HEK293 (cell line): Measurements from ENCODE around the gene HSD17B4.

Source experiments
- CTCF ChIA-PET: fragments of 350-600 bp; formaldehyde crosslinking; extraction: SDS; loops from one replicate; lab custom pipeline; 2021; ENCODE audit warnings: antibody characterized with exemption; lab: Yijun Ruan, JAX
- POLR2A ChIA-PET: fragments of 300-600 bp; formaldehyde crosslinking; extraction: SDS; loops from one replicate; lab custom pipeline; 2020; ENCODE audit warnings: antibody characterized with exemption, inconsistent platforms; lab: Yijun Ruan, JAX
- H3K27ac ChIP-seq: fragments of 200-500 bp; sonication (Bioruptor generic); 2 replicates; pipeline ENCODE4 v1.5.1; 2014; ENCODE audit warnings: low read depth, low read length, control low read depth, inconsistent platforms; ENCODE audit errors: extremely low read depth
- H3K36me3 ChIP-seq, 2 experiments: fragments of 200-500 bp in 1 of 2; sonication (Bioruptor generic) in 1 of 2; 1 replicate in 1 of 2; 2 replicates in 1 of 2; pipeline ENCODE4 v1.5.1; 2014 to 2017; ENCODE audit warnings: inconsistent platforms in 2 of 2, low read length in 2 of 2; ENCODE audit not compliant: control insufficient read depth in 2 of 2, insufficient read depth in 1 of 2
- H3K4me1 ChIP-seq: fragments of 200-500 bp; sonication (Bioruptor generic); 2 replicates; pipeline ENCODE4 v1.5.1; 2014; ENCODE audit warnings: mild to moderate bottlenecking, low read length, inconsistent platforms; ENCODE audit not compliant: control insufficient read depth, insufficient read depth
- H3K4me3 ChIP-seq: 2 replicates; pipeline ENCODE4 v1.5.1; 2011; ENCODE audit warnings: low read depth, mild to moderate bottlenecking, control low read depth, low read length, moderate library complexity
- H3K9me3 ChIP-seq: fragments of 200-500 bp; sonication (Bioruptor generic); 2 replicates; pipeline ENCODE4 v1.5.1; 2014; ENCODE audit warnings: low read depth, low read length, inconsistent platforms; ENCODE audit not compliant: control insufficient read depth, insufficient read depth
- HOXA7 ChIP-seq: sonication (generic); formaldehyde crosslinking; IDR thresholded peaks from 2 replicates; pipeline ENCODE4 v1.8.1; 2022; ENCODE audit warnings: missing genetic modification reagents, borderline replicate concordance
- SP3 ChIP-seq: fragments of 450-650 bp; formaldehyde crosslinking; IDR thresholded peaks from 2 replicates; pipeline ENCODE4 v1.5.1; 2016; ENCODE audit warnings: missing biosample characterization, missing genetic modification characterization
- ZNF121 ChIP-seq: fragments of 450-650 bp; formaldehyde crosslinking; IDR thresholded peaks from 2 replicates; pipeline ENCODE4 v1.5.1; 2016; ENCODE audit warnings: missing biosample characterization, missing genetic modification characterization
- ZNF133 ChIP-seq: fragments of 450-650 bp; formaldehyde crosslinking; IDR thresholded peaks from 2 replicates; pipeline ENCODE4 v1.5.1; 2016; ENCODE audit warnings: missing biosample characterization, missing genetic modification characterization
- ZNF146 ChIP-seq: fragments of 450-650 bp; formaldehyde crosslinking; IDR thresholded peaks from 2 replicates; pipeline ENCODE4 v1.5.1; 2016; ENCODE audit warnings: missing biosample characterization, missing genetic modification characterization
- ZNF350 ChIP-seq: fragments of 450-650 bp; formaldehyde crosslinking; IDR thresholded peaks from 2 replicates; pipeline ENCODE4 v1.5.0; 2017; ENCODE audit warnings: missing biosample characterization, mild to moderate bottlenecking, missing genetic modification characterization
- ZNF416 ChIP-seq: fragments of 450-650 bp; formaldehyde crosslinking; IDR thresholded peaks from 2 replicates; pipeline ENCODE4 v1.5.1; 2016; ENCODE audit warnings: missing biosample characterization, missing genetic modification characterization
- ZNF529 ChIP-seq: fragments of 450-650 bp; formaldehyde crosslinking; IDR thresholded peaks from 2 replicates; pipeline ENCODE4 v1.5.1; 2017; ENCODE audit warnings: missing genetic modification characterization, missing biosample characterization; ENCODE audit not compliant: insufficient replicate concordance
- ZNF558 ChIP-seq: fragments of 450-650 bp; formaldehyde crosslinking; IDR thresholded peaks from 2 replicates; pipeline ENCODE4 v1.5.1; 2016; ENCODE audit warnings: missing biosample characterization, missing genetic modification characterization
- ZNF585B ChIP-seq: fragments of 450-650 bp; formaldehyde crosslinking; IDR thresholded peaks from 2 replicates; pipeline ENCODE4 v1.5.1; 2016; ENCODE audit warnings: missing biosample characterization, missing genetic modification characterization
- ZNF596 ChIP-seq: fragments of 450-650 bp; IDR thresholded peaks from 2 replicates; pipeline ENCODE4 v1.5.0; 2018; ENCODE audit warnings: missing biosample characterization, mild to moderate bottlenecking, missing genetic modification characterization, moderate library complexity
- ZNF623 ChIP-seq: fragments of 450-650 bp; formaldehyde crosslinking; IDR thresholded peaks from 2 replicates; pipeline ENCODE4 v1.5.1; 2016; ENCODE audit warnings: missing biosample characterization, missing genetic modification characterization
- ZNF626 ChIP-seq: fragments of 450-650 bp; sonication (Bioruptor Pico); formaldehyde crosslinking; IDR thresholded peaks from 2 replicates; pipeline ENCODE4 v1.5.1; 2018; ENCODE audit warnings: missing biosample characterization, missing genetic modification characterization, inconsistent platforms
- ZNF747 ChIP-seq: fragments of 450-650 bp; formaldehyde crosslinking; IDR thresholded peaks from 2 replicates; pipeline ENCODE4 v1.5.1; 2016; ENCODE audit warnings: missing biosample characterization, missing genetic modification characterization
- ZSCAN30 ChIP-seq: fragments of 450-650 bp; IDR thresholded peaks from 2 replicates; pipeline ENCODE4 v1.5.1; 2018; ENCODE audit warnings: missing biosample characterization, mild to moderate bottlenecking, missing genetic modification characterization, moderate library complexity
- TF ChIP-seq, protein P1 (sequence below): fragments of 450-650 bp; formaldehyde crosslinking; IDR thresholded peaks from 2 replicates; pipeline ENCODE4 v1.5.1; 2016; ENCODE audit warnings: missing biosample characterization, missing genetic modification characterization
- TF ChIP-seq, protein P2 (sequence below): fragments of 450-650 bp; formaldehyde crosslinking; IDR thresholded peaks from 2 replicates; pipeline ENCODE4 v1.5.1; 2016; ENCODE audit warnings: missing biosample characterization, missing genetic modification characterization, low read depth

Gene HSD17B4

DNA sequence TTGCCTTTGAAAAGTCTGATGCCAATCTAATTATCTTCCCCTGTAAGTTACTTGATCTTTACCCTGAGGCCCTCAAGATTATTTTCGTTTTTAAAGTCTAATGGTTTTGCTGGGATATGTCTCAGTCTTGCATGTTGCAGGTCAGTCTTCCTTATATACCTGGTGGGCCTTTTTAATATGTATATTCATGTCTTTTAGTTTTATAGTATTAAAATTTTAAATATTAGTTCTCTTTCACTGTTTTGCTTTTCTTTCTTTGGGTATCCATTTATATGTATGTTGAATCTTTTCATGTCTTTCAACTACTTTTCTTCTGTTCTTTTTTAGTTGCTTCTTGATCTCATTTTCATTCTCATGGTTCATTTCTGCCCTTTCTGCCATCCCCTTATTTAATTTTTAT is 68.9 kb downstream of the HSD17B4 start:
- POLR2A ChIA-PET = no interaction called here
- Histone ChIP-seq H3K36me3 (peaks cover 5 to 22% of the 10 kb centered on the region in 2 experiments), H3K4me1 (no peaks in the 10 kb centered on the region), H3K4me3 (no peak overlapping the region), H3K9me3 (no peaks in the 10 kb centered on the region), H3K27ac (no peak overlapping the region)
- CTCF ChIA-PET = no interaction called here
- TF ChIP-seq ZNF747 (tag by site-specific recombination) = no peak
- TF ChIP-seq ZNF585B = no peak
- no peak for TF ChIP-seq ZNF350 (tag by site-specific recombination)
- TF ChIP-seq, protein P1, sequence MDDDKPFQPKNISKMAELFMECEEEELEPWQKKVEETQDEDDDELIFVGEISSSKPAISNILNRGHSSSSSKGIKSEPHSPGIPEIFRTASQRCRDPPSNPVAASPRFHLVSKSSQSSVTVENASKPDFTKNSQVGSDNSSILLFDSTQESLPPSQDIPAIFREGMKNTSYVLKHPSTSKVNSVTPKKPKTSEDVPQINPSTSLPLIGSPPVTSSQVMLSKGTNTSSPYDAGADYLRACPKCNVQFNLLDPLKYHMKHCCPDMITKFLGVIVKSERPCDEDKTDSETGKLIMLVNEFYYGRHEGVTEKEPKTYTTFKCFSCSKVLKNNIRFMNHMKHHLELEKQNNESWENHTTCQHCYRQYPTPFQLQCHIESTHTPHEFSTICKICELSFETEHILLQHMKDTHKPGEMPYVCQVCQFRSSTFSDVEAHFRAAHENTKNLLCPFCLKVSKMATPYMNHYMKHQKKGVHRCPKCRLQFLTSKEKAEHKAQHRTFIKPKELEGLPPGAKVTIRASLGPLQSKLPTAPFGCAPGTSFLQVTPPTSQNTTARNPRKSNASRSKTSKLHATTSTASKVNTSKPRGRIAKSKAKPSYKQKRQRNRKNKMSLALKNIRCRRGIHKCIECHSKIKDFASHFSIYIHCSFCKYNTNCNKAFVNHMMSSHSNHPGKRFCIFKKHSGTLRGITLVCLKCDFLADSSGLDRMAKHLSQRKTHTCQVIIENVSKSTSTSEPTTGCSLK (tag by site-specific recombination) = no peak
- no peak for TF ChIP-seq ZSCAN30
- TF ChIP-seq ZNF146 (tag by site-specific recombination) = no peak
- TF ChIP-seq, protein P2, sequence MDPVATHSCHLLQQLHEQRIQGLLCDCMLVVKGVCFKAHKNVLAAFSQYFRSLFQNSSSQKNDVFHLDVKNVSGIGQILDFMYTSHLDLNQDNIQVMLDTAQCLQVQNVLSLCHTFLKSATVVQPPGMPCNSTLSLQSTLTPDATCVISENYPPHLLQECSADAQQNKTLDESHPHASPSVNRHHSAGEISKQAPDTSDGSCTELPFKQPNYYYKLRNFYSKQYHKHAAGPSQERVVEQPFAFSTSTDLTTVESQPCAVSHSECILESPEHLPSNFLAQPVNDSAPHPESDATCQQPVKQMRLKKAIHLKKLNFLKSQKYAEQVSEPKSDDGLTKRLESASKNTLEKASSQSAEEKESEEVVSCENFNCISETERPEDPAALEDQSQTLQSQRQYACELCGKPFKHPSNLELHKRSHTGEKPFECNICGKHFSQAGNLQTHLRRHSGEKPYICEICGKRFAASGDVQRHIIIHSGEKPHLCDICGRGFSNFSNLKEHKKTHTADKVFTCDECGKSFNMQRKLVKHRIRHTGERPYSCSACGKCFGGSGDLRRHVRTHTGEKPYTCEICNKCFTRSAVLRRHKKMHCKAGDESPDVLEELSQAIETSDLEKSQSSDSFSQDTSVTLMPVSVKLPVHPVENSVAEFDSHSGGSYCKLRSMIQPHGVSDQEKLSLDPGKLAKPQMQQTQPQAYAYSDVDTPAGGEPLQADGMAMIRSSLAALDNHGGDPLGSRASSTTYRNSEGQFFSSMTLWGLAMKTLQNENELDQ (tag by site-specific recombination) = no peak
- no peak for TF ChIP-seq ZNF529 (tag by site-specific recombination)
- peak; percentile 70; the same call in 1 of the 2 replicates for TF ChIP-seq ZNF133
- TF ChIP-seq SP3 = no peak
- TF ChIP-seq ZNF626 (tag by site-specific recombination) = no peak
- TF ChIP-seq ZNF416 = no peak
- TF ChIP-seq ZNF558 (tag by site-specific recombination) = peak; percentile 96

DNA sequence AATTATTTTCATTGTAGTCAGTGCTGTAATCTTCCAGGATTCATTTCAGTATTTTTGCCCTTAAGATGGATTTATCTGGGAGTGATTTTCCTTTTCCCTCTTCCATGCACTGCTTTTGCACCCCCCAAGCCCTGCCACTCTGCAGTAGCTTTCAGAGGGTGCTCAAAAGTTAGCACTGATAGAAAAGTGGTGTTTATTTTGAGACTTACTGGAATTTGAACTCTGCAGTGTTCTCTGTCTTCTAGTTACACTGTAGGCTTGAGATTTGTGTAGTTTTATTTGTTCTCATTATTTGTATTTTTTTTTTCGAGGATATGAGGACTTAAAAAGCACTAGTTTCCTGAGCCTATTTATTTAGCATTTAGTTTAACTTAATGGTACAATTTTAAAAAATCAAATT is 70.5 kb downstream of the HSD17B4 start:
- CTCF ChIA-PET = no interaction called here
- POLR2A ChIA-PET = no interaction called here
- TF ChIP-seq ZNF623 (tag by site-specific recombination) = no peak
- TF ChIP-seq ZNF121 (tag by site-specific recombination) = no peak
- TF ChIP-seq, protein P2 (tag by site-specific recombination) = no peak
- no peak for TF ChIP-seq ZNF596
- no peak for TF ChIP-seq HOXA7 (CRISPR knock-in tag)
- Histone ChIP-seq H3K4me1 (no peaks in the 10 kb centered on the region), H3K36me3 (peaks cover 21 to 24% of the 10 kb centered on the region in 2 experiments), H3K9me3 (no peaks in the 10 kb centered on the region), H3K4me3 (no peak overlapping the region), H3K27ac (no peak overlapping the region)
